SU-DHL-6 (cell line): ENCODE results near the gene SIGLEC1.

Experiments used
- H2AFZ ChIP-seq: fragments of 200-600 bp; sonication (generic); 2 replicates; pipeline ENCODE4 v1.6.1; 2014; ENCODE audit warnings: low read depth, mild to moderate bottlenecking, moderate library complexity, mixed read lengths, antibody characterized with exemption, low read length; ENCODE audit not compliant: severe bottlenecking
- H3F3A ChIP-seq: fragments of 200-600 bp; shearing (Covaris generic); 2 replicates; pipeline ENCODE4 v1.6.0; 2016; ENCODE audit warnings: antibody characterized with exemption, mild to moderate bottlenecking; ENCODE audit not compliant: insufficient read depth
- H3K27ac ChIP-seq: fragments of 200-600 bp; sonication (generic); 2 replicates; pipeline ENCODE4 v1.5.1; 2016; ENCODE audit warnings: low read depth, mild to moderate bottlenecking, low read length, moderate library complexity, mixed read lengths
- H3K27me3 ChIP-seq: fragments of 200-600 bp; sonication (generic), shearing (Covaris generic); 2 replicates; pipeline ENCODE4 v1.6.0; 2014; ENCODE audit warnings: mild to moderate bottlenecking, low read length
- H3K36me3 ChIP-seq: fragments of 200-600 bp; sonication (generic); 2 replicates; pipeline ENCODE4 v1.6.1; 2014; ENCODE audit warnings: mild to moderate bottlenecking, low read length, mixed read lengths
- H3K4me2 ChIP-seq: fragments of 300-600, 200-600 bp; shearing (Covaris generic), sonication (generic); 2 replicates; pipeline ENCODE4 v1.6.0; 2014; ENCODE audit warnings: low read length, low read depth, mild to moderate bottlenecking; ENCODE audit not compliant: poor library complexity, severe bottlenecking
- H3K4me3 ChIP-seq: fragments of 200-600 bp; sonication (generic); 2 replicates; pipeline ENCODE4 v1.5.1; 2014; ENCODE audit warnings: antibody characterized with exemption, low read length, mild to moderate bottlenecking, mixed read lengths; ENCODE audit not compliant: insufficient read depth, poor library complexity, severe bottlenecking
- H3K79me2 ChIP-seq: fragments of 200-600 bp; sonication (generic); 2 replicates; pipeline ENCODE4 v1.6.1; 2014; ENCODE audit warnings: mild to moderate bottlenecking, low read length, moderate library complexity; ENCODE audit not compliant: insufficient read depth
- H3K9ac ChIP-seq: fragments of 200-600 bp; sonication (generic); 2 replicates; pipeline ENCODE4 v1.7.0; 2014; ENCODE audit warnings: mild to moderate bottlenecking, low read length
- H3K9me2 ChIP-seq: fragments of 200-600 bp; sonication (generic); replicated peaks from 2 replicates; pipeline ENCODE4 v1.6.1; 2014; ENCODE audit warnings: low read length; ENCODE audit not compliant: insufficient read depth
- H3K9me3 ChIP-seq: fragments of 200-600 bp; sonication (generic); 2 replicates; pipeline ENCODE4 v1.6.1; 2014; ENCODE audit warnings: low read length, mixed read lengths; ENCODE audit not compliant: insufficient read depth
- H4K20me1 ChIP-seq: fragments of 200-600 bp; sonication (generic); 2 replicates; pipeline ENCODE4 v1.6.1; 2014; ENCODE audit warnings: low read depth, mild to moderate bottlenecking, antibody characterized with exemption, low read length, moderate library complexity, mixed read lengths
- EZH2phosphoT487 ChIP-seq: fragments of 200-600 bp; sonication (generic), shearing (Covaris generic); conservative IDR thresholded peaks from 2 replicates; pipeline ENCODE4 v1.6.1; 2018; ENCODE audit warnings: mild to moderate bottlenecking, antibody characterized with exemption, low read length, moderate library complexity, mixed read lengths
- TF ChIP-seq, protein P1 (sequence below): fragments of 200-600 bp; sonication (generic); IDR thresholded peaks from one replicate; pipeline ENCODE4 v1.5.1; 2017; ENCODE audit warnings: antibody characterized with exemption, mild to moderate bottlenecking, low read length, moderate library complexity; ENCODE audit not compliant: insufficient read depth, poor library complexity, severe bottlenecking

Gene SIGLEC1

DNA sequence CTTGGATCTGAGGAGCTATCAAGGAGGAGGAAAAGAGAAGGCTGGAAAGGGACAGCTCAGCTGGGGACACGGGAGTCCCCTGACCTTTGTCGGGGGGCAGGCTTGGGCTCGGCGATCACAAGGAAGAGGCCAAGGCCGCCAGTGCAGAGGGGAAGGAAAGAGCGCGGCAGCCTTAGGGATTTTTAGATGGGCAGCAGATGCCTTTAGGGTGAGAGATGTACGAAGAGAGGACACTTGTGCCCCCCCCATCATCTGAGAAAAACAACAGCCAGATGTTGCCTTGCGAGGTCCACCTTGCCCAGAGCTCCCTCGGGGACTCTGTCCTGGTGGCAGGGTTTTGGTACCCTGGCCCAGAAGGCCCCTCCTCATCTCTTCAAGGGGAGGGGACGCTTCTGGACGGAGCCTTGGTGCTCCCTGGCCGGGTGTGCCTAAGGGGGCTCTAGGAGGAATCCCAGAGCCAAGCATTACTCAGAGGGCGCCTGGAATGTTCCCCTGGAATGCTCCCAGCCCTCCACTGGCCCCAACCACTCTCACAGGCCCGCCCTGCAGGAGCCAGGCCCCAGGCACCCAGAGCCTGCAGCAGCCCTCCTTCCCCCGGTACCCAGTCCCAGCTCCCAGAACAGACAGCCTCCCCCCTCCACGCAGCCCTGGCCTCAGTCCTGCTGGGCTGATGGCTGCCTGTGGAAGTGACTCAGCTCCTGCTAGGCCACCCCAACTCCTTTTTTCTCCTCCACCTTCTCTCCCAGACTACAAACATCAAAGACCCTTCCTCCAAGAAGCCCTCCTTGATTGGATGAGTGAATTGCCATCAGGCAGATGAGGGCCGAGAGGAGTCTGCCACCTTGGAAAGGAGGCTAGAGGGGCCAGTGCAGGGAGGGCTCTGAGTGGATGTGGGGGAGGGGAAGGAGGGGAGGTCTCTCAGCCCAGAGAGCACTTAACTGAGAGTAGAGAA is 32.4 kb downstream of the SIGLEC1 start:
- H4K20me1 ChIP-seq: no peaks in the 10 kb centered on the region
- no peaks in the 10 kb centered on the region for H3K9me2 ChIP-seq
- no peak overlapping the region for H3K9ac ChIP-seq
- no peak overlapping the region for H2AFZ ChIP-seq
- H3F3A ChIP-seq: no peaks in the 10 kb centered on the region
- no peaks in the 10 kb centered on the region for H3K9me3 ChIP-seq
- no peak for TF ChIP-seq EZH2phosphoT487
- TF ChIP-seq, protein P1, sequence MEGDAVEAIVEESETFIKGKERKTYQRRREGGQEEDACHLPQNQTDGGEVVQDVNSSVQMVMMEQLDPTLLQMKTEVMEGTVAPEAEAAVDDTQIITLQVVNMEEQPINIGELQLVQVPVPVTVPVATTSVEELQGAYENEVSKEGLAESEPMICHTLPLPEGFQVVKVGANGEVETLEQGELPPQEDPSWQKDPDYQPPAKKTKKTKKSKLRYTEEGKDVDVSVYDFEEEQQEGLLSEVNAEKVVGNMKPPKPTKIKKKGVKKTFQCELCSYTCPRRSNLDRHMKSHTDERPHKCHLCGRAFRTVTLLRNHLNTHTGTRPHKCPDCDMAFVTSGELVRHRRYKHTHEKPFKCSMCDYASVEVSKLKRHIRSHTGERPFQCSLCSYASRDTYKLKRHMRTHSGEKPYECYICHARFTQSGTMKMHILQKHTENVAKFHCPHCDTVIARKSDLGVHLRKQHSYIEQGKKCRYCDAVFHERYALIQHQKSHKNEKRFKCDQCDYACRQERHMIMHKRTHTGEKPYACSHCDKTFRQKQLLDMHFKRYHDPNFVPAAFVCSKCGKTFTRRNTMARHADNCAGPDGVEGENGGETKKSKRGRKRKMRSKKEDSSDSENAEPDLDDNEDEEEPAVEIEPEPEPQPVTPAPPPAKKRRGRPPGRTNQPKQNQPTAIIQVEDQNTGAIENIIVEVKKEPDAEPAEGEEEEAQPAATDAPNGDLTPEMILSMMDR: no peak
- H3K27me3 ChIP-seq: no peaks in the 10 kb centered on the region
- no peaks in the 10 kb centered on the region for H3K79me2 ChIP-seq
- no peaks in the 10 kb centered on the region for H3K36me3 ChIP-seq
- no peak overlapping the region for H3K27ac ChIP-seq
- no peak overlapping the region for H3K4me2 ChIP-seq
- H3K4me3 ChIP-seq: no peak overlapping the region

DNA sequence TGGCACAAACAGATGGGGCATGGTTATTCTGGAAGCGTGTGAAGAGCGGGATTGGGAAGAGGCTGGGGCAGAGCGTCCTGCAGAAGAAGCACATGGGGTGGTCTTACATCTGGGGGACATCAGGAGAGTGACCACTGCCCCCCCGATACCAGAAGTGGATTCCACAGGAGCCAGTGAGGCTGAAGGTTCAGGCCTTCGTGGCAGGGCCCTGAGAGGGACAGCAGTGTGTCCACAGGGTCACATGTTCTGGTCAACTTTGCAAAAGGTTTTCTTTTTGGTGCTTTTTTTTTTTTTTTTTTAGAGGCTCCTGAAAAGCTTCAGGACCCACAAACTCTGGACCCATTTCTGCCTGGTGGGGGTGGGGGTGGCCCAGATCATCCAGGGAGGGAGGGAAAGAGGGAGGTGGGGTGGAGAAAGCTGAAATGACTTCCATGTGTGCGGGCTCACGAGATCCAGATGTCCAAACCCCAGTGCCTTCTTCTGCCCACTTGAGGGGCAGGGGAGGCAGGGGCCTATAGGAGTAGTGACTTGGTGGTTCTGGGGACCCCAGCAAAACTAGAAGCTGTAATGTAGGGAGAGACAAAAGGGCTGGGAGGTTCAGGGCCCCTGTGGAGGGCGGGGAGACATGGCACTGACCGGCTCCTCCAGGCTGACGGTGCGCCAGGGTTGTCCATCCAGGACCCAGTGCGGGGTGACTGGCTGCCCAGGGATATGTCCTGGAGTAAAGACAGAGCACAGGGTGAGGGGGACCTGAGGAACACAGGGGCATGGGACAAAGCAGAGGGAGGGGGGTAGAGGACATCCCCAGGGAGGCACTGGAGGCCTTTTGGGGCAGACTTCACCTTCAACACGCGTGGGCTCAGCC is 33.3 kb downstream of the SIGLEC1 start:
- Histone ChIP-seq H3F3A (no peaks in the 10 kb centered on the region), H3K36me3 (no peaks in the 10 kb centered on the region), H4K20me1 (no peaks in the 10 kb centered on the region), H2AFZ (no peak overlapping the region), H3K4me2 (no peak overlapping the region), H3K4me3 (no peak overlapping the region), H3K9me2 (no peaks in the 10 kb centered on the region), H3K9ac (no peak overlapping the region), H3K9me3 (no peaks in the 10 kb centered on the region), H3K27ac (no peak overlapping the region), H3K27me3 (no peaks in the 10 kb centered on the region), H3K79me2 (no peaks in the 10 kb centered on the region)
- TF ChIP-seq, protein P1: no peak
- TF ChIP-seq EZH2phosphoT487: no peak

DNA sequence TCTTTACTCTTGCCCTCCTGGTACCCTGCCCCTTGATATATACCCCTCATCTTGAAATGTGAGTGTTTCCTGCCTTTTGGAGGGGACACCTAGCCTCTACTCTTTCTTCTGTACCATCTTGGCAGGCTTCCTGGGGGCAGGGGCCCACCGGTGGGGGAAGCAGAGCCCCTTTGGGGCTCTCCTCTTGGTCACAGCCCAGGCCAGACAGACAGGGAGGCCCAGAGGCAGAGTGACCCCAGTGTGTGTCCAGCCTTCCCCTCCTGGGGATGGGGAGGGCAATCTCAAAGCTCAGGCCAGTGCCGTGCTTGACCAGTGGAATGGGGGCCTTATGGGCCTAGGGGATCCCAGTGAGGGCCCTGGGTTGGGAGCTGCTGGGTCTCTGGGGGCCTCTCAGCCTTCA is 34.2 kb downstream of the SIGLEC1 start:
- H3K36me3 ChIP-seq: no peaks in the 10 kb centered on the region

More for the DNA sequence above, 34.2 kb downstream of the SIGLEC1 start:
- H2AFZ ChIP-seq: no peak overlapping the region
- no peaks in the 10 kb centered on the region for H3K9me3 ChIP-seq
- no peak overlapping the region for H3K4me2 ChIP-seq
- no peaks in the 10 kb centered on the region for H4K20me1 ChIP-seq
- H3K27me3 ChIP-seq: no peaks in the 10 kb centered on the region
- H3K27ac ChIP-seq: no peak overlapping the region
- no peak overlapping the region for H3K9ac ChIP-seq
- H3K79me2 ChIP-seq: no peaks in the 10 kb centered on the region
- no peak overlapping the region for H3K4me3 ChIP-seq
- no peak for TF ChIP-seq EZH2phosphoT487
- TF ChIP-seq, protein P1: no peak
- H3F3A ChIP-seq: no peaks in the 10 kb centered on the region
- H3K9me2 ChIP-seq: no peaks in the 10 kb centered on the region
